Stimulated activated CD8-positive, alpha-beta memory T cell treated with anti-CD3 and anti-CD28 coated beads, Interleukin-2, amount 100 ng/mL, for 1 hour (primary cell): ENCODE measurements around the gene MAN1B1.

ENCODE experiments used
- DNase-seq, 2 donors: peaks; one replicate each; pipeline ENCODE4 v3.0.0-alpha.2; 2020; ENCODE audit warnings: low read depth in 2 of 2

The MAN1B1 gene

GRCh38 chr9:137084526-137084925, 2.3 kb upstream of the MAN1B1 start:
- no peak for DNase-seq

GRCh38 chr9:137085920-137086530, 760 bp upstream of the MAN1B1 start:
- DNase-seq = no peak

GRCh38 chr9:137087409-137087925, 682 bp downstream of the MAN1B1 start:
- DNase-seq = no peak

GRCh38 chr9:137088121-137088520, 1.3 kb downstream of the MAN1B1 start:
- no peak for DNase-seq

DNA sequence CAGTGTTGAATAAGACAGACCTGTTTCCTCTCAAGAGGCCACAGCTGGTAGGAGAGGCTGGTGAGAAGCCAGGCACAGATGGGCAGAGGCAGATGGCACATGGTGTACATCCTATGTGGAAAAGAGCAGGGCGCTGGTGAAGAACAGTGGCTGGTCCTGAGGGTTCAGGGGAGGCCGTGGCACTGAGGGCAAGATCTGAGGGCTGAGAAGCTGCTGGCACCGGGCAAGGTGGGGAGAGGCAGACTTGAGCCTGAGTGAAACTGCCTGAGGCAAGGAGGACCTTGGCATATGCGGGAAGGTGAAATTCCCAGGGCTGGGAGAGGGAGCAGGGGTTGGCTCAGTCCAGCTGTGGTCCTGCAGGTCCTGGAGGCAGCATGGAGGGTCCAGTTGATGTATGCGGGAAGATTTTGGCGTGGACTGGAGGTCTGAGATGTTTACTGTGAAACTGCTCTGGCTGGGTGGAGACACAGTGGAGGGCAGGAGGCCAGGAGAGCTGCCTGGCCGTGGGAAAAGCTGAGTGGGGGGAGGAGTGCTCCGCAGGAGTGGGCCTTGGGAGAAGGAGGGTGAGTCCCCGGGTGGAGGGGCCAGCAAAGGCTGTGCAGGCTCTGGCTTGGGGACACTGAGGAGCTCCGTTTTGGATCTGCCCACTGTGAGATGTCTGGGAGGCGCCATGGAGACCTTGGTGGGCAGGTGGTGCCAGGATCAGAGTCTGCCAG, 2.6 kb downstream of the MAN1B1 start:
- no peak for DNase-seq

GRCh38 chr9:137095664-137096517, 9.1 kb downstream of the MAN1B1 start:
- DNase-seq = peak; percentile 57 to 74

DNA sequence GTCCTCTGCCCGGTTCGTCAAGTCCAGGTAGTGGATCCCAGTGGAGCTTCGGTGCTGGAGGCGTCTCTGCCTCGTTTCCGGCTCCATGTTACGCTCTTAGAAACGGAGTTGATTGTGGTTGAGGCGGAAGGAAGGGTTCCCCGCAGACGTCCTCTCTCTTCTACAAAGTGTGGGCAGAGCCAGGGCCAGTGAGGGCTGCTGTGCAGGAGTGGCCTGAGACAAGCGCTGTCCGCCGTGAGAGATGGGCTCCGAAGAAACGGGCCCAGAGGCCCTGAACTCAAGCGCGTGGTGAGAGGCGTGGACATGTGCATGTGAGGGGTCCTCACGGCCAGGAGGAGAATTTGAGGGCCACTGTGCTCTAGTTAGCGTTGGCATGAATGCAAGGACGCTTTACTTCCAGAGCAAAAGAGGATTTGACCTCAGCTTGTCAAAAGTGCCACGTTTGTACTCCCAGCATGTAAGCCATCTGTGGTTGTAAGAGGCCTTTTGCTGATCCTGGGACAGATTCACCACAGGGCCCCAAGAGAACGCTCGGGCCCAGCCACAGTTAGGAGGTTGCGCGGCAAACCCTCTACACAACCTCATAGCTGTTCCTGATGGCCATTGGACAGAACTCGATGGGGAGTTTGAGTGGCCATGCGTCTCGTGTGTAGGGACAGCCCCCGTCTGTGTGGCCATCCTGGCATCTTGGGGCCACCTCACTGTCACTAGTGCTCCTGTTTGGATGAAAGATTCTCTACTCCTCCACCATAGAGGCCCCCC, 10.2 kb downstream of the MAN1B1 start:
- DNase-seq = no peak

- DNase-seq = no peak
These were observed 11.1 kb downstream of the MAN1B1 start for GRCh38 chr9:137097761-137098462.

DNA sequence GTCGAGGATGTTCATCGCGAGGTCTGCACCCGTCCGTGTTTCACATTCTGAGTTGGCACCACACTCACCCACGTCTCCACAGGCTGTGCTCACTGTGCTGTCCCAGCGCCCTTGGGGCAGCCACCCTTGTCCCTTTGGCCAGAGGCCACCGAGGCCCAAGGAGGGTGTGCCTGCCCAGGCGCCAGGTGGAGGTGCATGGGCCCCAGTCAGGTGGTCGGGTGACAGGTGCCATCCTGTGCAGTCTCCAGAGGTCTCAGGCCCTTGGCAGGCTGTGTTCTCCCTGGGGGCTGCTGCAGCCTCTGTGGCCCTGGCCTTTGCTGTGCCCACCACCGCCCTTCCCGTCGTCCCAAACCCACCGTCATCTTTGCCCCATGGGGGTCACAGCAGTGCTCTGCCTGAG, 12.4 kb downstream of the MAN1B1 start:
- no peak for DNase-seq

- DNase-seq = no peak
These were observed 16.6 kb downstream of the MAN1B1 start for GRCh38 chr9:137103206-137103999.

- no peak for DNase-seq
These were observed 19.3 kb downstream of the MAN1B1 start for GRCh38 chr9:137105814-137106661.

DNA sequence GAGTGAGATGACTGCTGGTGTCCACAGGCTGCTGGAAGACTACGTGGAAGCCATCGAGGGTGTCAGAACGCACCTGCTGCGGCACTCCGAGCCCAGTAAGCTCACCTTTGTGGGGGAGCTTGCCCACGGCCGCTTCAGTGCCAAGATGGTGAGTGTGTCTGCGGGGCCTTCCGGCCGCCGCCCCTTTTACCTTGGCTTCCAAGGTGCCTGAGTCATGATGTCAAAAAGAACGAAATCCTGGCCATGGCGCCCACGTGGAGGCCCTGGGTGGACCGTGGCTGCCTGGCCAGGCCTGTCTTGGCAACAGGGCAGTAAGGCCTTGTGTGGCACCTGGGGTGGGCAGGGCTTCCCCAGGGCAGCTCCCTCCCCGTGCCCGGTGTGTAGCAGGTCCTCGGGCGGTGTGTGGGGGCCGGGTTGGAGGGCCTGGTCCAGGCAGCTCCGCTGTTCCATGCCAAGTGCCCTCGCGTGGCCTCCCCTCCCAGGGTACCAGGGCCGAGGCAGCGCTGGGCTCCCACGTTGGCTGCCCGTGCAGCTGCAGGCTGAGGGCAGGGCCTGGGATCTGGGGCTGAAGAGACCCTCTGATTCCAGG, 20.0 kb downstream of the MAN1B1 start:
- no peak for DNase-seq

- no peak for DNase-seq
These were observed 20.6 kb downstream of the MAN1B1 start for GRCh38 chr9:137107312-137107921.

DNA sequence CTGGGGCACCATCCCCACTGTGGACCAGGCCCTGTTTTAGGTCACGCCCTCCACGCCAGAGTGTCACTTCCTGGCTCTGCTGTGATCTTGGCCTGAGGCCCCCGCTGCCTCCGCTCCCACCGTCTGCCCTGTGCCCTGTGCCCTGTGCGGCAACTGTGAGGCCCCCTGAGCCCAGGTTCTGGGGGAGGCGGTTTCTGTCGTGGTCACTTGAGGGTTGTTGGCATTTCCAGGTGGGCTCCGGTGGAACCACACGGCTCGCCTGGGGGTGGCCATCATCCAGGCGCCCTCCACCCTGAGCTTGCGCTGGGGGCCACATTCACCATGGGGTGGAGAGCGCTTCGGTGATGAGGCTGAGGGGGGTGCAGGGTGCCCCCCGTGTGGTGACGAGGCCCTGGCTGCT, 21.2 kb downstream of the MAN1B1 start:
- no peak for DNase-seq

DNA sequence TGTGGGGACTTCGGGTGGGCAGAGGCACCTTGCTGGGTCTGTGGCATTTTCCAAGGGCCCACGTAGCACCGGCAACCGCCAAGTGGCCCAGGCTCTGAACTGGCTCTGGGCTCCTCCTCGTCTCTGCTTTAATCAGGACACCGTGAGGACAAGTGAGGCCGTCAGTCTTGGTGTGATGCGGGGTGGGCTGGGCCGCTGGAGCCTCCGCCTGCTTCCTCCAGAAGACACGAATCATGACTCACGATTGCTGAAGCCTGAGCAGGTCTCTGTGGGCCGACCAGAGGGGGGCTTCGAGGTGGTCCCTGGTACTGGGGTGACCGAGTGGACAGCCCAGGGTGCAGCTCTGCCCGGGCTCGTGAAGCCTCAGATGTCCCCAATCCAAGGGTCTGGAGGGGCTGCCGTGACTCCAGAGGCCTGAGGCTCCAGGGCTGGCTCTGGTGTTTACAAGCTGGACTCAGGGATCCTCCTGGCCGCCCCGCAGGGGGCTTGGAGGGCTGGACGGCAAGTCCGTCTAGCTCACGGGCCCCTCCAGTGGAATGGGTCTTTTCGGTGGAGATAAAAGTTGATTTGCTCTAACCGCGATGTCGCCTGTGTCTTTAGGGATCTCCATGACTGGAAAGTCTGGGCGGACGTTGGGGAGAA, 21.9 kb downstream of the MAN1B1 start:
- no peak for DNase-seq

GRCh38 chr9:137109250-137110146, 22.7 kb downstream of the MAN1B1 start:
- DNase-seq = no peak
